HepG2 (cell line): ENCODE results near the gene LIME1.

Experiments
- EZH2 ChIP-seq: conservative IDR thresholded peaks from 2 replicates; pipeline ENCODE4 v1.6.1; 2012; ENCODE audit warnings: mild to moderate bottlenecking, low read depth, low read length, moderate library complexity
- GPN1 ChIP-seq: sonication (generic); formaldehyde crosslinking; IDR thresholded peaks from 2 replicates; pipeline ENCODE4 v1.5.1; 2020; ENCODE audit warnings: missing genetic modification reagents, borderline replicate concordance
- HBP1 ChIP-seq: IDR thresholded peaks from 2 replicates; pipeline ENCODE4 v1.6.1; 2016; ENCODE audit warnings: low read depth, control low read depth
- IRF2 ChIP-seq: IDR thresholded peaks from 2 replicates; pipeline ENCODE4 v1.6.1; 2018; ENCODE audit warnings: missing genetic modification reagents, missing compliant biosample characterization
- MYNN ChIP-seq: sonication (generic); formaldehyde crosslinking; IDR thresholded peaks from 2 replicates; pipeline ENCODE4 v1.4.0; 2020; ENCODE audit warnings: mild to moderate bottlenecking, low read depth, missing genetic modification reagents
- ZBTB21 ChIP-seq: sonication (generic); formaldehyde crosslinking; IDR thresholded peaks from 2 replicates; pipeline ENCODE4 v1.4.0; 2020; ENCODE audit warnings: missing genetic modification reagents
- ZFP41 ChIP-seq: sonication (generic); formaldehyde crosslinking; IDR thresholded peaks from 2 replicates; pipeline ENCODE4 v1.4.0; 2020; ENCODE audit warnings: mild to moderate bottlenecking, missing genetic modification reagents, borderline replicate concordance
- ZNF253 ChIP-seq: sonication (generic); formaldehyde crosslinking; IDR thresholded peaks from 2 replicates; pipeline ENCODE4 v1.8.0; 2022; ENCODE audit warnings: mild to moderate bottlenecking, missing genetic modification reagents, borderline replicate concordance

- no peak for TF ChIP-seq HBP1 (CRISPR knock-in tag)
- TF ChIP-seq GPN1 = no peak
- no peak for TF ChIP-seq IRF2
- TF ChIP-seq EZH2 = no peak
- no peak for TF ChIP-seq ZNF253
- TF ChIP-seq MYNN = no peak
- TF ChIP-seq ZFP41 = no peak
- 0 out of 2 replicates have a peak, but pooled peaks have one; percentile 5 for TF ChIP-seq ZBTB21 (CRISPR knock-in tag)
Observed at GRCh38 chr20:63738687-63739129, 2.2 kb downstream of the LIME1 start.
